ENCODE measurements around the gene IGLL5.

The IGLL5 gene

DNA sequence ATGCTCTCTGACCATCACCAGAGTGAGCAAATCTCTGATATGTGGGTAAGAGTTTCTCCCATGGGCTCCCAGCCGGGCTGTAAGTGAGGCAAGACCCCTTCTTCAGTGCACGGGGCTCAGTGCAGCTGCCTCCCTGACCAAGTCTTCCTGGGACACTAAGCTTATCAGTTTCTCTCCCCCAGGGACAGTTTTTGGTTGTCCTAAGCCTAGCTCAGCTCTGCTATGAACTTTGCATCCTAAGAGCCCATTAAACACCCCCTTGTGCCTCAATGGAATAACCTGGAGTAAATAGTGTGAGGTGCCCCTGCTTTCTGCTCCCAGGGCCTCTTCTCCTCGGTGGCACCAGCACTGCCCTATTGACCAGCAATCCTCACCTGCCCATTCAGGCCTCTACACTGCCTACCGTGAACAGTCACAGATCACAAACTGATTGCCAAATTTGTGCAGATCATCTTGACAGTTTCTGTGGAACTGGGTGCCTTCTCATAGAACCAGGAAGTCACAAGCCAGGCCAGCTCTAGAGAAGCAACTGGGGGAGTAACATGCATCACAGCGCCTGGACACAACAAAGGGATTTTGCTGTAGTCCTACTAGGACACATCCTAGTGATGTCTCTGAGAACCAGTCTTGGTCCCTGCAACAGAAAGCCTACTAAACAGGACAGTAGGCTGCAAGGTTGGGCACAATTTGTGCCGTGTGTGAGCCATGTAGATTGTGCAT, 19.5 kb upstream of the IGLL5 start:
- no peaks in the 10 kb centered on the region for H3K4me1 ChIP-seq (ENCODE audit: control insufficient read depth, insufficient read depth, low read length)
- no peak overlapping the region for H3K9ac ChIP-seq (ENCODE audit: low read length)
- H3K27me3 ChIP-seq (ENCODE audit: control insufficient read depth, insufficient read depth, low read length), result peaks cover 15% of the 10 kb centered on the region
- H3K4me3 ChIP-seq (ENCODE audit: low read length), result no peak overlapping the region
- H3K36me3 ChIP-seq (ENCODE audit: control insufficient read depth, insufficient read depth, low read length), result no peaks in the 10 kb centered on the region
- no peaks in the 10 kb centered on the region for H3K9me3 ChIP-seq (ENCODE audit: control insufficient read depth, low read length)

DNA sequence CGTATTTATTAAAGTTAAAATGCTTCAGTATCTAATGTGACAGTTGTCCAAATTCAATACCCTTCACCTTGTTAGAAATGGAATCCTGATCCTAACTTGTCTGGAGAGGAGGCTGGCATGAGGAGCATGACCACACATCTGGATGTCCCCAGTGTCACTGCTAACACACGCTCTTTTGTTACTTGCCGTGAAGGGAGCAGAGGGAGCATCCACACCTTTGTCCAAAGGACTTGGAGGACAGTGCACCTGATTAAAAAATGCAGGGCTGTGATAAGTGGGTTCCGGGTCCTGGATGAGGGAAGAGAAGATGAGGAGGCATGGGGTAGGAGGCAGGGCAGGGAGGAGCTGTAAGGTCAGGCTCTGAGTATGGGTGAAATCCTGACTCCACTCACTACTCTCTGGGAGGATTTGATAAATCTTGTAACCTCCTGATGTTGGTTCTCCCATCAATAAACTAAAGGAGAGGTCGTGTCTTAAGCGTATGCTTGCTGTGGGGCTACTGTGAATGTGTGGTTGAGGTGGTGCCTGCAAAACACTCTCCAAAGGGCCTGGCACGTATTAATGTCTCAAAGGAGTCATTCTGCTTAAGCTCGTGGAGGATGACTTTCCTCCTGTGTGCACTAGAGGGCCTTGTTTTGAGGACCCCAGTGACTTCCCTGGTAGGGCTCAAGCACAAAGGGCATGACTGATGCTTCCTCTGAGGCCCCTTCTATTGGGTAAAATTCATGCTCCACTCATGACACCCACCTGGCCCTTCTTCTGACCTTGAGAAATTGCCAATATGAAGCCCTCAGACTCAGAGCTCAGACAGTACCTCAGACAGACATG, 16.8 kb upstream of the IGLL5 start:
- Histone ChIP-seq H3K36me3 (ENCODE audit: control insufficient read depth, insufficient read depth, low read length) (no peaks in the 10 kb centered on the region), H3K9me3 (ENCODE audit: control insufficient read depth, low read length) (no peaks in the 10 kb centered on the region), H3K9ac (ENCODE audit: low read length) (no peak overlapping the region), H3K4me1 (ENCODE audit: control insufficient read depth, insufficient read depth, low read length) (no peaks in the 10 kb centered on the region), H3K27me3 (ENCODE audit: control insufficient read depth, insufficient read depth, low read length) (peaks cover 15% of the 10 kb centered on the region), H3K4me3 (ENCODE audit: low read length) (no peak overlapping the region)

DNA sequence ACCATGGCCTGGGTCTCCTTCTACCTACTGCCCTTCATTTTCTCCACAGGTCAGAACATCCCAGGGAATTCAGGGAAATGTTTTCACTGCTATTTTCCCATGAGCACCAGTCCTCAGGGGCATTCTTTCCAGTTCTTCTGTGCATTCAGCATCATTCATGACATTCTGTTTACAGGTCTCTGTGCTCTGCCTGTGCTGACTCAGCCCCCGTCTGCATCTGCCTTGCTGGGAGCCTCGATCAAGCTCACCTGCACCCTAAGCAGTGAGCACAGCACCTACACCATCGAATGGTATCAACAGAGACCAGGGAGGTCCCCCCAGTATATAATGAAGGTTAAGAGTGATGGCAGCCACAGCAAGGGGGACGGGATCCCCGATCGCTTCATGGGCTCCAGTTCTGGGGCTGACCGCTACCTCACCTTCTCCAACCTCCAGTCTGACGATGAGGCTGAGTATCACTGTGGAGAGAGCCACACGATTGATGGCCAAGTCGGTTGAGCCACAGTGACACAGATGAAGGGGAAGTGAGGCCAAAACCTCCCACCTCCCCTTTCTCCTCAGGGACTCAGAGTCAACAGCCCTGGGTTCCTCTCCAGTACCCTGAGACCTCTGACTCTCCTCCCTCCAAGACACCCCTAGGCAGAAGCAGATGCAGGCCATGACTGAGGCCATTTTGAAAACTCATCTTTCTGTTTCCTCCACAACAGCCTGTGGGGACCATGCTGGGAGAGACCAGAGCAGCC, 15.9 kb upstream of the IGLL5 start:
- Histone ChIP-seq H3K9ac (ENCODE audit: low read length) (no peak overlapping the region), H3K9me3 (ENCODE audit: control insufficient read depth, low read length) (no peaks in the 10 kb centered on the region), H3K36me3 (ENCODE audit: control insufficient read depth, insufficient read depth, low read length) (no peaks in the 10 kb centered on the region), H3K27me3 (ENCODE audit: control insufficient read depth, insufficient read depth, low read length) (peaks cover 15% of the 10 kb centered on the region), H3K4me1 (ENCODE audit: control insufficient read depth, insufficient read depth, low read length) (no peaks in the 10 kb centered on the region), H3K4me3 (ENCODE audit: low read length) (no peak overlapping the region)

DNA sequence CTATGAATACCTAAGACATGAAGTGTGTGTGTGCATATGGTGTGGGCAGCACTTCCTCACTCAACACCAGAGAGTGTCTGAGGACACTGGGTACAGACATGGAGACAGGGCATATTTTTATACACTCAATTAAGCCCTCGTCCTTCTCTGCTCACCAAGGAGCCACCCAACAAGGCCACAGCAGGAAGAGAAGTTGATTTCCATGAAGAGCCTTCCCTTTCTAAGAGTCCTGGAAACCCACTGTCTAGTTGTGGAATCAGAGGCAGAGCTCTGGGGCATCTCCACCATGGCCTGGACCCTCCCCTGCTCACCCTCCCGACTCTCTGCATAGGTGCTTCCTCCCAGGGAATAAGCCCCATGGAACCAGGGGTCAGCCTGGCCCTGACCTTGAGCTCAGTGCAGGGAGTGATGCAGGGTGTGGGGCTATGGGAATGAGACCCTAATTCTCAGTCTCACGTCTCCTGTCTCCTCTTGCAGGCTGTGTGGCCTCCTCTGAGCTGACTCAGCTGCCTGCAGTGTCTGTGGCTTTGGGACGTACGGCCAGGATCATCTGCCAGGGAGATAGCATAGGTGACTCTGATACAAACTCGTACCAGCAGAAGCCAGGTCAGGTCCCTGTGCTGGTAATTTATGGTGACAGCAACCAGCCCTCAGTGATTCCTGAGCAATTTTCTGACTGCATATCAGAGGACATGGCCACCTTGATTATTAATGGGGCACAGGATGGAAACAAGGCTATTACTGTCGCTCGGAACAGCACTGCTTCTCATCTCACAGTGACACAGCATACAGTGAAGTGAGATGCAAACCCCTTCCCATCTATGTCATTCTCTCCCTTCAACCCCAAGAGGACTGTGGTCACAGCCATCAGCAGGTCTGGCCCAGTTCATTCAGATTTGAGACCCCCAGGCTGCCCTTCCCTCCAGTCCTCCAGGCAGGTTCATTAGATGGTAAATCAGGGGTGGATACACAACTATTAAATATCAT, 14.6 kb upstream of the IGLL5 start:
- Histone ChIP-seq H3K4me3 (ENCODE audit: low read length) (no peak overlapping the region), H3K9ac (ENCODE audit: low read length) (no peak overlapping the region), H3K36me3 (ENCODE audit: control insufficient read depth, insufficient read depth, low read length) (no peaks in the 10 kb centered on the region), H3K27me3 (ENCODE audit: control insufficient read depth, insufficient read depth, low read length) (peaks cover 9% of the 10 kb centered on the region), H3K9me3 (ENCODE audit: control insufficient read depth, low read length) (no peaks in the 10 kb centered on the region), H3K4me1 (ENCODE audit: control insufficient read depth, insufficient read depth, low read length) (no peaks in the 10 kb centered on the region)

DNA sequence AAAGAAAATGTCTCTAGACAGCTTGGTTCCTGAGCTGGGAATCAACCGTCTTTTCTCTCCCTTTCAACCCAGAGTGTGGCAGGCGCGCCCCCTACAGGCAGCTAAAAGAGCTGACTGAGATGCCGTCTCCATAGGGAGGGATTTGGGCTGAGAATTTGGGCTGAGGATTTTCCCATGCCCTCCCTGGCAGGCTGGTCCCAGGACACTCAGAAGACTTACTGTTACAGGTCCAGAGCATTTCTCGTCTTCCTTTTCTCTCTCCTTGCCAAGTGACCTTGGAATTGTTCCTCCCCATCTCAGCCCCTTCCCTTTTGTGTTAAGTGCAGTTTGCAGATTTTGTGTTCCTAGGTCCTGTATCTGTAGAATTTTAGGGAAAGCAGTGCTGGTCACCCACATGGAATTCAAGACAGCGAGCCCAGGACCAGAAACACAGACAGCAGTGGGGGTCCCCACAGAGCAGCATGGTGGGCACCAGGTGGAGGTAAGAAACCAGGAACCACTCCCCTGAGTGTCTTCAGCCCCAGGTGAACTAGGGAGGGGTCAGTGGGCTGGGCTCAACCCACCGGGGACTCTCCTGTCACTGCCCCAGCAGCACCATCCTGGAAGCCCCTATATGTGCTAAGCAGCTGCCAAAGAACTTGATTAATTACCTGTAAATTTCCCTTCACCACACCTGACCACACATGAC, 9.9 kb upstream of the IGLL5 start:
- Histone ChIP-seq H3K4me3 (ENCODE audit: low read length) (no peak overlapping the region), H3K27me3 (ENCODE audit: control insufficient read depth, insufficient read depth, low read length) (no peaks in the 10 kb centered on the region), H3K9me3 (ENCODE audit: control insufficient read depth, low read length) (no peaks in the 10 kb centered on the region), H3K9ac (ENCODE audit: low read length) (no peak overlapping the region), H3K36me3 (ENCODE audit: control insufficient read depth, insufficient read depth, low read length) (no peaks in the 10 kb centered on the region), H3K4me1 (ENCODE audit: control insufficient read depth, insufficient read depth, low read length) (no peaks in the 10 kb centered on the region)

DNA sequence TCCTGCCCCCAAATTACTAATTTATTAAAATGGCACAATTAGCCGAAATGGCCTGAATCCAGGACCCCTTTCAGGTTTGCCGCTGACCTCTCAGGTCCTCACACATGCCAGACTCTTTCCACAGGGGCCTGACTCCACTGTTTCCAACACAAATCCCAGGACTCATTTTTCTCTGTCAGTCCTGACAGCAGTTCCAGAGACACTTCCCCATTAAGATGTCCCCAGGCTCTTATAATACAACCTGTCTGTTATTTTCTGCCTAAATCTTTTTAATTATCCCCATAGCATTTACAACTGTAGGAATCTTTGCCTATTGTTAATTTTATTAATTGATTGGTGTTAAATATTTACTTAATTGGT, 9.4 kb upstream of the IGLL5 start:
- no peaks in the 10 kb centered on the region for H3K27me3 ChIP-seq (ENCODE audit: control insufficient read depth, insufficient read depth, low read length)
- no peak overlapping the region for H3K9ac ChIP-seq (ENCODE audit: low read length)
- no peaks in the 10 kb centered on the region for H3K4me1 ChIP-seq (ENCODE audit: control insufficient read depth, insufficient read depth, low read length)
- no peaks in the 10 kb centered on the region for H3K36me3 ChIP-seq (ENCODE audit: control insufficient read depth, insufficient read depth, low read length)
- H3K4me3 ChIP-seq (ENCODE audit: low read length), result no peak overlapping the region
- no peaks in the 10 kb centered on the region for H3K9me3 ChIP-seq (ENCODE audit: control insufficient read depth, low read length)

DNA sequence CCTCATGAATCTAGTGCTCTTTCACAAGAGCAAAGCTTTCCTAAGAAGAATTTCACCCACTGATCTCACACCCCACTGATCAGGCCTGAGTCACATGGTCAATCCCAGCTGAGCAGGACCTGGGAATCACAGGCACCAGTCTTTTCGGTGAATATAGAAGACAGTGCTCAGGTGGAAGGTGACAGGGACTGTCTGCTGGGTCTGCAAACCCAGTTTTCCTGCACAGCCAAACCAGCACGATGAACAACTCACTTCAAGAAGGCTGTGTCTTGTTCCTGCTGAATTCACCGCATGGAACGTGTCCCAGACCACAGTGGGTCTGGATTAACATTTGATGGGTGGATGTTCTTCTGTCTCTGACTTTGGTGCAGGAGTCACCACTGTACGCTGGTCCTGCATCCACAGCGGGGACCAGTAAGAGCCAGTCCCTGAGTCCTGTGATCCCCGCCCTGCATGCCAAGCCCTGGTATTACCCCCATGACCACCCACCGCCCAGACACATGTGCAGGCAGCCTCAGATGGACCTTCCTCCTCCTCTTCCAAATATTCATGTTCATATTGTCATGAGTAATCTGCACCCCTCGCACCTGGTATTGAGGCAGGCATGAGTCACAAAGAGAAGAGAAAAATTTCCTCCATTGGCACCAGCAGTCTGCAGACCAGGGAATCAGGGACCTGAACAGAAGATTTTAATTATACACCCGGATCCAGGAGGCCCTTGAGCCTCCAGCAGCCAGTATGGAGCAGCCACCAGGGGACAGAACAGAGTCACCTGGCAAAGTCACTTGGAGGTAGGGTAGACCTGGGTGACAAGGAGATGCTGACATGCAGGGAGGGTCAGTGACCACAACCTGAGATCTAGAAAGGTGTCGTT, 8.6 kb upstream of the IGLL5 start:
- Histone ChIP-seq H3K27me3 (ENCODE audit: control insufficient read depth, insufficient read depth, low read length) (no peaks in the 10 kb centered on the region), H3K4me1 (ENCODE audit: control insufficient read depth, insufficient read depth, low read length) (no peaks in the 10 kb centered on the region), H3K9me3 (ENCODE audit: control insufficient read depth, low read length) (no peaks in the 10 kb centered on the region)

DNA sequence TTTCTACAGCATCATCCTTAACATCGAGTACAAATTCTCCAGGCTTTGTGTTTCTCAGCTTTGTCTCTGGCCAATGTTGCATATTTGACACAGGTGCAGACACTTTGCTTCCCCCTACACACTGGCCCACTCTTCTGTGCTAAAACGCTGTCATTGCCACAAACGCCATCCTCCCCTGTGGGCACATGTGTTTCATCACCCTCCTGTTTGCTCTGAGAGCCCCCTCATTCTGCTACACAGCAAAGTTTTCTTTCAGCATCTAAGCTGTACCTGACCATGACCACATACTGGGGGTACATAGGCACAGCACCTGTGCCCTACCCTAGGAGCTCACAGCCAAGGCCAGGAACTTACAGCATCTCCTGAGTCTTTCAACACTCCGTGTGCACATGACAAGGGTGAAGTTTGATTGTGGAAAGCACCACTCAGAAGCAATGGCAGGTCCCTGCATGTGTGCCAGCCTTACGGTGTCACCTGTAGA, 7.9 kb upstream of the IGLL5 start:
- no peaks in the 10 kb centered on the region for H3K36me3 ChIP-seq (ENCODE audit: control insufficient read depth, insufficient read depth, low read length)
- H3K27me3 ChIP-seq (ENCODE audit: control insufficient read depth, insufficient read depth, low read length), result no peaks in the 10 kb centered on the region

More for the DNA sequence above, 8.6 kb upstream of the IGLL5 start:
- Histone ChIP-seq H3K36me3 (ENCODE audit: control insufficient read depth, insufficient read depth, low read length) (no peaks in the 10 kb centered on the region), H3K4me3 (ENCODE audit: low read length) (no peak overlapping the region), H3K9ac (ENCODE audit: low read length) (no peak overlapping the region)

DNA sequence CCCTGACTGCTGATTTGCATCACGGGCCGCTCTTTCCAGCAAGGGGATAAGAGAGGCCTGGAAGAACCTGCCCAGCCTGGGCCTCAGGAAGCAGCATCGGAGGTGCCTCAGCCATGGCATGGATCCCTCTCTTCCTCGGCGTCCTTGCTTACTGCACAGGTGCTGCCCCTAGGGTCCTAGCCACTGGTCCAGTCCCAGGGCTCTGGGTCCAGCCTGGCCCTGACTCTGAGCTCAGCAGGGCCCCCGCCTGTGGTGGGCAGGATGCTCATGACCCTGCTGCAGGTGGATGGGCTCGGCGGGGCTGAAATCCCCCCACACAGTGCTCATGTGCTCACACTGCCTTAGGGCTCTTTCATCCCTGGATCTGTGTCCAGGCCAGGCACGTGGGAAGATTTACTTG, 7.0 kb upstream of the IGLL5 start:
- Histone ChIP-seq H3K36me3 (ENCODE audit: control insufficient read depth, insufficient read depth, low read length) (no peaks in the 10 kb centered on the region), H3K27me3 (ENCODE audit: control insufficient read depth, insufficient read depth, low read length) (no peaks in the 10 kb centered on the region), H3K4me1 (ENCODE audit: control insufficient read depth, insufficient read depth, low read length) (no peaks in the 10 kb centered on the region), H3K9ac (ENCODE audit: low read length) (no peak overlapping the region), H3K4me3 (ENCODE audit: low read length) (no peak overlapping the region), H3K9me3 (ENCODE audit: control insufficient read depth, low read length) (no peaks in the 10 kb centered on the region)

More for the DNA sequence above, 7.9 kb upstream of the IGLL5 start:
- Histone ChIP-seq H3K9me3 (ENCODE audit: control insufficient read depth, low read length) (no peaks in the 10 kb centered on the region), H3K4me3 (ENCODE audit: low read length) (no peak overlapping the region), H3K4me1 (ENCODE audit: control insufficient read depth, insufficient read depth, low read length) (no peaks in the 10 kb centered on the region), H3K9ac (ENCODE audit: low read length) (no peak overlapping the region)

DNA sequence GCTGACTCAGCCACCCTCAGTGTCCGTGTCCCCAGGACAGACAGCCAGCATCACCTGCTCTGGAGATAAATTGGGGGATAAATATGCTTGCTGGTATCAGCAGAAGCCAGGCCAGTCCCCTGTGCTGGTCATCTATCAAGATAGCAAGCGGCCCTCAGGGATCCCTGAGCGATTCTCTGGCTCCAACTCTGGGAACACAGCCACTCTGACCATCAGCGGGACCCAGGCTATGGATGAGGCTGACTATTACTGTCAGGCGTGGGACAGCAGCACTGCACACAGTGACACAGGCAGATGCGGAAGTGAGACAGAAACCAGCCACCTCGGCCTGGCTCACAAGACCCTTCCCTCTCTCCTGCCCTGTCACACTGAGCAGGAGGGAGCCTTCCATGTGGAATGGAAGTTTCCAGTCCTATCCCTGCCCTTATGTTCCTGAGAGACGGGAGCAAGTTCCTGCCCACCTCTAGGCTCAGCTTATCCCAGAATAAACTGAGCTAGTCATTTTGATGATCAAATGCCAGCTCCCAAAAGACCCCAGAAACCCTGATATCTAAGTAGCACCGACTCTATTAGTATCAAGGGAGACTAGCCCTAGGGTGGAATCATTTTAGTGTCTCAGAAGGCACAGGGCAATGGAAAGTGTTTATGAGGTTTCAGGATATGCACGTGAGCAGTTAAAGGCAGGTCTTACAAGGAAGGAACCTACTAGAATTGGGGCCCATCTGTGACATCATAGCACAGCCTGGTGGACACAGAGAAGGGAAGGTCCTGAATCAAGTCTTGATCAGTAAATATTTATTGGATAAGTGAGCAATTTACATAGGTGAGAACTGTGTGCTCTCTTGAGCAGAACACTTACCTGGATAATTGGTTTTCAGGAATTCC, 6.3 kb upstream of the IGLL5 start:
- Histone ChIP-seq H3K4me1 (ENCODE audit: control insufficient read depth, insufficient read depth, low read length) (no peaks in the 10 kb centered on the region), H3K9ac (ENCODE audit: low read length) (no peak overlapping the region), H3K9me3 (ENCODE audit: control insufficient read depth, low read length) (no peaks in the 10 kb centered on the region), H3K4me3 (ENCODE audit: low read length) (no peak overlapping the region), H3K27me3 (ENCODE audit: control insufficient read depth, insufficient read depth, low read length) (no peaks in the 10 kb centered on the region), H3K36me3 (ENCODE audit: control insufficient read depth, insufficient read depth, low read length) (no peaks in the 10 kb centered on the region)

Measured in mucosa of stomach (tissue), 1 donor.